Stimulated activated CD8-positive, alpha-beta memory T cell treated with anti-CD3 and anti-CD28 coated beads, Interleukin-2, amount 100 ng/mL, for 1 hour (primary cell): ENCODE data around the gene SLC5A6.

Source experiments
- DNase-seq, 2 donors: peaks; one replicate each; pipeline ENCODE4 v3.0.0-alpha.2; 2020; ENCODE audit warnings: low read depth in 2 of 2

Gene SLC5A6

DNA sequence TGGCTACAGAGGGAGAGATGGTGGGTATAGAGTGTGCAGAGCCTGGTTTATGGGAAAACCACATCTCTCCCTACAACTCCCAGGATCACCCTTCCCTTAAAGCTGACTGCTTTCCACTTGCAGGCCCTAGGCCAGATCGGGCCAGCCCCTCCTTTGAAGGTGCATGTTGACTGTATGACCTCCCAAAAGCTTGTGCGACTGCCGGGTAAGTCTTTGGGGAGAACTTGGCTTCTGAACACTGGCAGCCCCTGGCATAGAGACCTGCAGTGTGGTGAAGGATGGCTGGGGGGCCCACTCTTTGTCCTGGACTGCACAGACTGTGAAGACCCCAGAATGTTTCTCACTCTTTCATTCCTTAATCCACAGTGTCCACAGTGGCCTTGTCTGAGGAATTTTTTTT, 24.6 kb upstream of the SLC5A6 start:
- no peak for DNase-seq

DNA sequence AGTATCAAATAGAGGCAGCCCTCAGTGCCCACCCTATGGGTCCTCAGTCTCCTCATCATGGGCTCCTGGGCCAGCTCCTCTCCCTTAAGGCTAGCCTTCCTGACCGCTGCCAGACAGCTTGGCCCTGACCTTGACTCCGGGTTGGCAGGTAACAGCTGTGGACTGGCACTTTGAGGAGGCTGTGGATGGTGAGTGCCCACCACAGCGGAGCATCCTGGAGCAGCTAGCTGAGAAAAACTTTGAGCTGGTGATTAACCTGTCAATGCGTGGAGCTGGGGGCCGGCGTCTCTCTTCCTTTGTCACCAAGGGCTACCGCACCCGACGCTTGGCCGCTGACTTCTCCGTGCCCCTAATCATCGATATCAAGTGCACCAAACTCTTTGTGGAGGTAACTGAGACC, 24.1 kb upstream of the SLC5A6 start:
- no peak for DNase-seq

DNA sequence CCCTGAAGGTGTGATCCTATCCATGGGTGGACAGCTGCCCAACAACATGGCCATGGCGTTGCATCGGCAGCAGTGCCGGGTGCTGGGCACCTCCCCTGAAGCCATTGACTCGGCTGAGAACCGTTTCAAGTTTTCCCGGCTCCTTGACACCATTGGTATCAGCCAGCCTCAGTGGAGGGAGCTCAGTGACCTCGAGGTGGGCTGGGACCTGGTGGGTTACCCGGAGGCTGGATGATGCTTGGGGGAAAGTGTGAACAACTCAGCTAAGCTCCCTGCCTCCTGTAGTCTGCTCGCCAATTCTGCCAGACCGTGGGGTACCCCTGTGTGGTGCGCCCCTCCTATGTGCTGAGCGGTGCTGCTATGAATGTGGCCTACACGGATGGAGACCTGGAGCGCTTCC, 21.3 kb upstream of the SLC5A6 start:
- no peak for DNase-seq

DNA sequence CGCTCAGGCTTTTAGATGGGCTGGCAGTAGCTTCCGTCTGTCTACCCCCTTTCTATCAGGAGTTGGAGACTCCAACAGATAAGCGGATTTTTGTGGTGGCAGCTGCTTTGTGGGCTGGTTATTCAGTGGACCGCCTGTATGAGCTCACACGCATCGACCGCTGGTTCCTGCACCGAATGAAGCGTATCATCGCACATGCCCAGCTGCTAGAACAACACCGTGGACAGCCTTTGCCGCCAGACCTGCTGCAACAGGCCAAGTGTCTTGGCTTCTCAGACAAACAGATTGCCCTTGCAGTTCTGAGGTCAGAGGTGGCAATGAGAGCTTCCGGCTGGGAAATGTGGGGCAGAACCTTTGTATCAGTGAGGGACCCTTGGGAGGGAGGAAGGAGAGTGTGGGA, 19.9 kb upstream of the SLC5A6 start:
- no peak for DNase-seq

DNA sequence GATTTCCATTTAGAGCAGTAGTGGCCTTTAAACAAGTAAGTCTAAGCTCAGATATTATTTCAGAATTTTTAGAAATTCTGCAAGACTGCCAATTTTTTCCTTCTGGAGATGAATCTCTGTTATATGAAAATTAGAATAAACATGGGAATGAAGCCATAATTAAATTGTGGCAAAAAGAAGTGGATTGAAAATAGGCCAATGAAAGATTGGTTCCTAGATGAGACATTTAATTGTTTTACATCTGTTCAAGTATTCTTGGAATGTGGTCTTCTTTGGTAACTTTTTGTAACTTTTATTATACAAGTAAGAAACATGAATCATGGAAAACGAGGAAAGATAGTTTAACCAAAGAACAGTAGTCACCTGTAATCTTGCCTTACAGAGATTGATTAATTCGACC, 15.4 kb upstream of the SLC5A6 start:
- no peak for DNase-seq

DNA sequence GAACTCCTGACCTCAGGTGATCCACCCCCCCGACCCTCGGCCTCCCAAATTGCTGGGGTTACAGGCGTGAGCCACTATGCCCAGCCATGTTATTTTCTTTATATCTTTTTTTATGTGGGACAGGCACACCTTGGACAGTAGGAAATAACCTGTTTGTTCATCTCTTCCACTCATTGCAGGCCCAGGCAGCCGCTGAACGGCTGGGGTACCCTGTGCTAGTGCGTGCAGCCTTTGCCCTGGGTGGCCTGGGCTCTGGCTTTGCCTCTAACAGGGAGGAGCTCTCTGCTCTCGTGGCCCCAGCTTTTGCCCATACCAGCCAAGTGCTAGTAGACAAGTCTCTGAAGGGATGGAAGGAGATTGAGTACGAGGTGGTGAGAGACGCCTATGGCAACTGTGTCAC, 13.5 kb upstream of the SLC5A6 start:
- no peak for DNase-seq

DNA sequence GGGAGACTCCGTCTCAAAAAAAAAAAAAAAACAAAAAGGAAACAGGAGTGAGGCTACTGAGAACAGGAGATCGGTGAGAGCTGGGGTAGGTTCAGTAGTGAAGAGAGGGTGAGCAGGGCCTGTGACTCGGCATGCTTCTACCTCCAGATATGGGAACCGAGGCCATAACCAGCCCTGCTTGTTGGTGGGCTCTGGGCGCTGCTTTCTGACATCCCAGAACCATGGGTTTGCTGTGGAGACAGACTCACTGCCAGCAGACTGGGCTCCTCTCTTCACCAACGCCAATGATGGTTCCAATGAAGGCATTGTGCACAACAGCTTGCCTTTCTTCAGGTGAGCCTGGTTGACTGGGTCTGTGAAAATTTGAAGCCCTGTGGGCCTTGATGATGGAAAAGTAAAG, 11.3 kb upstream of the SLC5A6 start:
- DNase-seq, result no peak

DNA sequence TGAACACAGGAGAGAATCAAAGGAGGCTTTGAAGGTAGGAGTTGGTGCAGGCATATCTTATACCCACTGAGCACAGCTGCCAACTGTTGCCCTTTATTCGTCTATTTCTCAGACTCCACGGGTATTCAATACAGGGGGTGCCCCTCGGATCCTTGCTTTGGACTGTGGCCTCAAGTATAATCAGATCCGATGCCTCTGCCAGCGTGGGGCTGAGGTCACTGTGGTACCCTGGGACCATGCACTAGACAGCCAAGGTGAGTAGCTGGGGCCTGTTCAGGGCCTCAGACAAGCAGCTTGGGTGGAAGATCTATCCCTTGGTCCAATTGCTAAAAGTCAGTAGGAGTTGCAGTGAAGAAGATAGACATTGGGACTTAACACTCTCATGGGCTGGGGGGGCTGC, 10.3 kb upstream of the SLC5A6 start:
- no peak for DNase-seq

DNA sequence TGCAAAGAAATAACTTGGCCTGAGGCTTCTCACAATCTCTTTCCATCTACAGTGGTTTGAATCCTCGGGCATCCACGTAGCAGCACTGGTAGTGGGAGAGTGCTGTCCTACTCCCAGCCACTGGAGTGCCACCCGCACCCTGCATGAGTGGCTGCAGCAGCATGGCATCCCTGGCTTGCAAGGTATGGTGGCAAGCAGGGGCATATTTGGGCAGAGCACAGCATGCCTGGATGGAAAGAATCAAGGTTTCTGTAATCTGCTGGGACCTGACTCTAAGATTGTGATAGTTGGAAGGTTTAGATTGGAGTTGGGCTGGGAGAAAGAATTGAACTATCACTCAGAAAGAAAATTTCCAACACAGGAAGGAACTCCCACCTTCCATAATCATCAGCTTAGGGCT, 9.1 kb upstream of the SLC5A6 start:
- no peak for DNase-seq

DNA sequence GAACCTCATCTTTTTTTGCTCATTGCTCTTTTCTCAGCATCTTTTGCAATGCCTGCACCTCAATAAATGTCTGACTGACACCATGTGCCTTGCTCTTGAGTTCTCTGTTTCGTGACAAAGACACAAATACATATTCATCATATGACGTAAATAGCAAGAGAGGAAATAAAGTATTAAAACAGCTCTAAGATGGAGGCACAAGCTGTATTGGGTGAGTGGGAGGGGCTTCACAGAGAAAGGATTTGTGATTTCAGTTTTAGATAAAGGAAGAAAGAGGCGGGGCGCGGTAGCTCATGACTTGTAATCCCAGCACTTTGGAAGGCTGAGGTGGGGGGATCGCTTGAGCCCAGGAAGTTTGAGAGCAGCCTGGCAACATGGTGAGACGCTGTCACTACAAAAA, 8.0 kb upstream of the SLC5A6 start:
- no peak for DNase-seq

DNA sequence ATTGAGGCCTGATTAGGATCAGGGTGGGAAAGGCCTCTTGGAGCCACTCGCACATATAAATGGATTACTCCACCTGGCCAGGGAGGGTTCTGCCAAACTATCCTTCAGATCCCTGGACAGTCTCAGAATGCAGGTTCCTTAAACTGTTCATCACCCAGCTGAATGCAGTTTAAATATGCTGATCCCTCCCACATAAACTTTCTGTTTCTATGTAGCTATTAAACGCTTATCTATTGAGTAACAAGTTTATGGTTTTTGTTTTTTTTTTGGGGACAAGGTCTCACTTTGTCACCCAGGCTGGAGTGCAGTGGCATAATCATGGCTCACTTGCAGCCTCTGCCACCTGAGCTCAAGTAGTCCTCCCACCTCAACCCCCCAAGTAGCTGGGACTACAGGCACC, 7.0 kb upstream of the SLC5A6 start:
- no peak for DNase-seq

DNA sequence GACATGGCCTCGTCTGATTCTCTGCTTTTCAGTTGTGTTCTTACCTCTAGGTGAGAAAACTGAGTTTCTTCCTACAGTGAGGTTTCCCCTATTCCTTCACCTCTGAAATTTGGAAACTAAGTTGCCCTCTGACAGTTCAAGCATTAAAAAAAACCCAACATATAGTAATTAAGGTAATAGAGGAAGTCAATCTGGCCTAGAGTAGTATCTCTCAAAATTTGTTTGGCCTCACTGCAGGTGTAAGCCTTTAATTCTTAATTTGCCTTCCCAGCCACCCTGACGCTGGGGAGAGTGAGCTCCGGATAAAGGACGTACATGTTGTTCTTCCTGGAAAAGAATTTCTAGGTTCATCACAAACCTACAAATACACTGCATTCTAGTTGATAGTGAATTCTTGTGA, 6.5 kb upstream of the SLC5A6 start:
- DNase-seq, result no peak

DNA sequence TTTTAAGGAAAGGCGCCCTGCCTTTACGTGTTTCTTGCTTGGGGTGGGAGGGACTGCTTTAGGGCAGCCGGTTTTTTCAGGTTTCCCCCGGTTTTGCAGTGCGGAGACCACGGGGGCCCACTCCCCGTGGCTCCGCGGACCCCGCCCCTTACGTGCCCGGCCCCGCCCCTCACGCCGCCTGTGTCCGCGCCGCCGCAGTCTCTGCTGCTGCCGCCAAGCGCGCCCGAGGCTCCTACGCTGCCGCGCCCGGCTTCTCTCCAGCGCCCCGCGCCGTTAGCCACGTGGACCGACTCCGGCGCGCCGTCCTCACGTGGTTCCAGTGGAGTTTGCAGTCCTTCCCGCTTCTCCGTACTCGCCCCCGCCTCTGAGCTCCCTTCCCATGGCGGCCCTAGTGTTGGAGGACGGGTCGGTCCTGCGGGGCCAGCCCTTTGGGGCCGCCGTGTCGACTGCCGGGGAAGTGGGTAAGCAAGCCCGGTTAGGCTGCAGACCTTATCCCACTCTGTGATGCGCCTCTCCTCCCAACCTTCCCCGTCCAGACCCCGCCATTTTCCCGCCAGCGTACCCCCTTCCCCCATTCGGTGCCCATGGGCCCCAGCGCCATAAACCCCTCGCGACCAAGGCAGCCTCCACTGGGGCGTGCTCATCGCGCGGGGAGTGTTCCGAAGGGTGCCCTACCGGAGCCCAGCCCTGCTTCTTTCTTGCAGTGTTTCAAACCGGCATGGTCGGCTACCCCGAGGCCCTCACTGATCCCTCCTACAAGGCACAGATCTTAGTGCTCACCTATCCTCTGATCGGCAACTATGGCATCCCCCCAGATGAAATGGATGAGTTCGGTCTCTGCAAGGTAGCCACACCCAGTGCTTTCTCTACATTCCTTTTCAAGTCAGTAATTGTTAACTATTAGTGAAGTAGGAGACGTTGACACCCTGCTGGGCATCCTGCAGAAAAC, 5.4 kb upstream of the SLC5A6 start, which contains the start of gene CAD:
Gene CAD, plus strand, starts transcription at position 197 of the 949 bp plus-strand sequence. Its CDS starts 183 bp downstream, at position 380.
- peak; percentile 65 to 72 for DNase-seq

DNA sequence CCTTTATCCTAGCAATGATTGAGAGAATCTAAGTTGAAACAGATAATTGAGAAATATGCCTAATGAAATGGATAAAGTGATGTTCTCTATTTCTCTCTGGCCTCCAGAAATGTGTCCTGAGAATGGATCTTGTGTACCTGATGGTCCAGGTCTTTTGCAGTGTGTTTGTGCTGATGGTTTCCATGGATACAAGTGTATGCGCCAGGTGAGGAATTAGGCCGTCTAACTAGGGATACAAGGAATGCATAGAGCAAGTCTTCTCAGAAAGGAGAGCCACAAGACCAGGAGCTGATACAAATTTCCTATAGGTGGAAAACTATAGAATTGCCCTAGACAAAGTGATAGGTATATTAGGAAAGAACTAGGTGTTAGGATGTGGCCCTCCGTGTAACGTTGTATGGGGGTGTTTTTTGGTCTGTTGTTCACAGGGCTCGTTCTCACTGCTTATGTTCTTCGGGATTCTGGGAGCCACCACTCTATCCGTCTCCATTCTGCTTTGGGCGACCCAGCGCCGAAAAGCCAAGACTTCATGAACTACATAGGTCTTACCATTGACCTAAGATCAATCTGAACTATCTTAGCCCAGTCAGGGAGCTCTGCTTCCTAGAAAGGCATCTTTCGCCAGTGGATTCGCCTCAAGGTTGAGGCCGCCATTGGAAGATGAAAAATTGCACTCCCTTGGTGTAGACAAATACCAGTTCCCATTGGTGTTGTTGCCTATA, 4.5 kb upstream of the SLC5A6 start:
- DNase-seq, result no peak

DNA sequence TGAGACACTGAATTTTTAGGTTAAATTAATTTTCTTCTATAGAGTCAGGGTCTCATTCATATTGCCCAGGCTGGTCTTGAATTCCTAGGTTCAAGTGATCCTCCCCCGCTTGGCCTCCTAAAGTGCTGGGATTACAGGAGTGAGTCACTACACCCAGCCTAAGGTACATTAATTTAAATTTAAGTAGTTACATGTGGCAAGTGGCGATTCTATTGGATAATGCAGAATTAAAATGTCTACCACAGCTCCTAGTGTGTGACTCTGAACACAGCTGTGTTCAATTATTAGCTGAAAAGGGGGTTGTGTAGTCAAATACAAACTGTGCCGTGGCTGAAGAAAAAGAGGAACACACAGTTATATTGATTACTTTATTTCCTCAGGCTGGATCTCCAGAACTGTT, 2.9 kb upstream of the SLC5A6 start:
- DNase-seq, result no peak

DNA sequence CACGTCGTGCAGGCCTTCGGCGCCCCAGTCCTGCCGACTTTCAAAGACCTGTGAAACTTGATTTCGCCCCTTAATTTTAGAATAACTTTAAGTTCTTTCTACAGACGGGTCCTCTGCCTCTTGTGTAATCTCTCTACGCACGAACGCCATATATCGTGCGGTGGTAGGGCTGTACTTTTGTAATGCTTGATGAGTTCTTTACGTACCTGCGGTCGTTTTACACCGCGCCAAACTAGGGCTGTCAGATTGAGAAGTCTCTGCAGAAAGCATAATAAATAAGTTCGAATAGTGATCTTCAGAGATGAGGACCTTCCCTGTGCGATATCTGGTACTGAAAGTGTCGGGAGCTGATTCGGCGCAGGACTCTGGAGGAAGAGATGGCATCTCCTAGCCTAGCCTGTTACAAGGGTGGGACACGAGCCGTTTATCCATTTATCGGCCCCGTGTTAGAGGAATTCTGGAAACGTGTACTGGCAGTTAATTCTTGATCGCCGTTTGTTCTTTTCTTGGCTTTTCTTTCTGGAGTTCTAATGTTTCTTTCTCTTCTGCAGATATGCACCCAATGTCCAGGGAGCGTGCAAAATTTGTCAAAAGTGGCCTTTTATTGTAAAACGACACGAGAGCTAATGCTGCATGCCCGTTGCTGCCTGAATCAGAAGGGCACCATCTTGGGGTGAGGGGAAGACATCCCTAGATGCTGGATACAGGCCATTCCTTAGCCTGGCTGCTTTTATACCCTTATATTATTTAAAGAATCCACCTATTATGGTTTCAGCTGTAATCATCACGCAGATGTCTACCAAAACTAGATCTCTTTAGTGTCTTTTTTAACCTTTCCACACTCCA, 781 bp upstream of the SLC5A6 start:
- DNase-seq, result no peak

DNA sequence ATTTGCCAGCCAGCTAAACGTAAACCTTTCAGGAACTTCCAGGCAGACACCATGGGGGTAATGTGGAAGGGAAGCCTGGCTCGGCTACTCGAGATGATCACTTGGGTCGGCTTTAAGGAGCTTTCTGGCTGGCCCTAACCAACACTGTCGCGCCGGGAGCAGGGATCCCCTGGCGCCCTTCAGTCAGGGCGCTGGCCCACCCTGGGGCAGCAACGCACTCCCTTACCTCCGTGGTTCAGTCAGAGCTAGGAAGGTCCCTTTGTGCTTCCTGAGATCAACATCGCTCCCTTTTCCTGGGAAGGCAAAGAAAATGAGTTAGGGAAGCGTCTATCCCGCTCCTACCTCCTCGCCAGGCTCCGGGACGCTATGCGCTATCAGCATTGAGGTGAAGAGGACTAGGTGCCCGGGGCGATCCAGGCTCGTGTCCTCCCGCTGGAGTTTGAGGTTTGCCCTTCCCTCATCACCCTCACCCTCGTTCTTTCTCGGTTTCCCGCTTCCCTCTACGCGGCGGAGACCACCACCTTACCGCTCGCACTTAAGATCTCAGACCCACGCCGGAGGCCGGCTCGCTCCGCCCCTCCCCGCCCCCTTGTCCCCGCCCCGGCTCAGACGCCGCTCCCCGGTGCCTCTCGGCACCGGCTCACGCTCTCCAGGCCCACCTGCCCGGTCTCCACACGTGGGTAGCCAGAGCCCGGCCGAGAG, 676 bp downstream of the SLC5A6 start:
- DNase-seq, result no peak

DNA sequence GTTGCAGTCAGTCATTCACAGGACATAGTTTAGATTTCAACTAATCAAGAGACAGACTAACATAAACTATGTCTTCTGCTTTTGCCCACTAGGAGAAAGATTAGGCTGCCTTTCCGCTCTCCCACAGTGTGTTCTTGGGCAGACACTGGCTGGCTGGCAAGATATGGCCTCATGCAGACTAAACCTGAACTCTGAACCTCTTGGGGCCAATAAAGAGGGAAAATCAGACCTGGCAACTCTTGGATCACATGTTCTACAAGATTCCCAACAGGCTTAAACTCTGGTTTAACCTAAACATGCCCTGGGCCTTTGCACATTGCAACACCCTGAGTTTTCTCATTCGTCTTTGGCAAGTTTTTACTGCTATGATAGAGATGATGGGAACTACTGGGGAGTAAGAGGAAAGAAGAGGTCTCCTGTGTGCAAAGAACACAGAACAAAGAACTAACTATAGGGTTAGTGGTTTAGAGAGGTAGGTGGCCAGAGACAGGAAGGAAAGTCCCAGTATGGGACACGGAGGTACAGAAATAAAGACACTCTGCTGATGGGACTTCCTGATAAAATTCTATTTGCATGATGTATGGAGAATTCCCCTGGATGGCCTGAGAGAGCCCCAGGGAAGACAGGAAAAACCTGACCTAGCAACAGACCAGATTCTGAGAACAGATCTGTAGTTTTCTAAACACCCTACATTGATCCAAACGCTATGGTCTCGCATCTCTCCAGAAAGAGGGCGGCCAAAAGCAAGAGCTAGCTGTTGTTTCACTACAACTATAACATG, 2.3 kb downstream of the SLC5A6 start:
- DNase-seq, result no peak

DNA sequence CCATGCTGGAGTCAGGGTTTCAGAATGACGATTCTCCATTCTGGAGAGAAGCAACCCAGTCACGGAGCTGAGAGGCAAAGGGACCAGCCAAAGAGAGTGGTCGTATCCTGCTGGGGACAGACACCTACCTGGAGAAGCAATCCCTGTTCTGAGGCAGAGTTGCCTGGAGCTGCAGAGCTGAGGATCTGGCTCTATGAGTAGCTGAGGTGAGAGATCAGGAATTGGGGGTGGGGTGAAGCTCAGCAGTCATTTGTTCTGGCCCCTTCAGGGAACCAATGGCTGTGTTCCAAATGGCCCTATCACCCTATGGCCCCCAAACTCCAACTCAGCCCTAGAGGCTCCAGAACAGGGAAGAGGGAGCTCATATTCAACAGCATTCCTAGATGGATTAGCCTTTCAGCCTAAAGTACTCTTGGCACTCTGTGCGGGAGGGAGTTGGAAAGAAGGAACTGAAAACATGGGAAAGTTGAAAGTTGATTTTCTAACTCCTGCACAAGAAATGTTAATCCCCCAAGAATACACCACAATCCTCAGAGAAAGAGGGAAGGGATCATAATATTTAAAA, 3.5 kb downstream of the SLC5A6 start:
- DNase-seq, result no peak

DNA sequence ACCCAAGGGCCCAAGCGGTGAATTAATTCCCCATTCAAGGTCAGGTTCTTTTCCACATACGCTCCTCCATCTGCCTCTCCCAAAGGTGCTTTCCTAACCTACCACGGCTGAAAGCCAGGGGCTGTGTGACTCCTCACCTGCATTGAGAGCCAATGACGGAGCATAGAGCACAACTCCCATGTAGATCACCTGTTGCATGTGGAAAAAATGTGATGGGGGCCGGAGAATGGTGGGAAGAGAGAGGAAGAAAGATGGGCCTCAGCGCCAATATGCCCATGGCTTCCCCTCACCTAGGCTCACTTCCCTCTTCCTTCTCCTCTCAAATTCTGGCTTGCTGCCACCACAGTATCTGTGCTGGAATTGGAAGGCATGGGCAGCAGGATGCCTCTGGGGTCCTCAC, 5.7 kb downstream of the SLC5A6 start:
- no peak for DNase-seq
